RWPE2 (cell line): ENCODE measurements around the gene ABCC1.

Source experiments
- ATAC-seq: fragments of 200-7000 bp; cut with Tn5 transposase; 3 replicates; pipeline ENCODE4 v1.9.1; 2021; ENCODE audit warnings: low read depth
- DNase-seq: peaks from one replicate; pipeline ENCODE4 v3.0.0-alpha.2; 2020; ENCODE audit warnings: low spot score
- H3K27ac ChIP-seq: fragments of 450-650 bp; 2 replicates; pipeline ENCODE4 v1.5.1; 2017; ENCODE audit warnings: mild to moderate bottlenecking; ENCODE audit not compliant: poor library complexity, severe bottlenecking
- H3K27me3 ChIP-seq: fragments of 250-450 bp; sonication (Bioruptor Pico); 2 replicates; pipeline ENCODE4 v1.5.1; 2021; ENCODE audit warnings: mild to moderate bottlenecking, moderate library complexity; ENCODE audit not compliant: insufficient read depth, poor library complexity, severe bottlenecking
- H3K36me3 ChIP-seq: fragments of 250-450 bp; sonication (Bioruptor Pico); 2 replicates; pipeline ENCODE4 v1.5.1; 2020; ENCODE audit warnings: low read depth, mild to moderate bottlenecking, moderate library complexity
- H3K4me1 ChIP-seq: fragments of 250-450 bp; sonication (Bioruptor Pico); 2 replicates; pipeline ENCODE4 v1.5.1; 2021; ENCODE audit warnings: mild to moderate bottlenecking, moderate library complexity; ENCODE audit not compliant: insufficient read depth, poor library complexity, severe bottlenecking
- H3K4me3 ChIP-seq: fragments of 250-450 bp; sonication (Bioruptor Pico); 2 replicates; pipeline ENCODE4 v1.5.1; 2021; ENCODE audit warnings: mild to moderate bottlenecking, moderate library complexity; ENCODE audit not compliant: severe bottlenecking
- H3K9me3 ChIP-seq: fragments of 250-450 bp; sonication (Bioruptor Pico); 2 replicates; pipeline ENCODE4 v1.5.1; 2021; ENCODE audit warnings: mild to moderate bottlenecking, moderate library complexity; ENCODE audit not compliant: severe bottlenecking
- TF ChIP-seq, protein P1 (sequence below): fragments of 450-650 bp; IDR thresholded peaks from one replicate; pipeline ENCODE4 v1.5.1; 2017; ENCODE audit warnings: mild to moderate bottlenecking, moderate library complexity; ENCODE audit not compliant: poor library complexity, severe bottlenecking

ABCC1 gene

GRCh38 chr16:16022683-16023064, 73.3 kb downstream of the ABCC1 start:
- Histone ChIP-seq H3K36me3 (peaks cover 50% of the 10 kb centered on the region), H3K4me1 (peaks cover 27% of the 10 kb centered on the region), H3K27ac (peak overlapping the region; percentile 52), H3K9me3 (no peaks in the 10 kb centered on the region), H3K27me3 (no peaks in the 10 kb centered on the region), H3K4me3 (no peak overlapping the region)
- ATAC-seq = no peak
- TF ChIP-seq, protein P1, sequence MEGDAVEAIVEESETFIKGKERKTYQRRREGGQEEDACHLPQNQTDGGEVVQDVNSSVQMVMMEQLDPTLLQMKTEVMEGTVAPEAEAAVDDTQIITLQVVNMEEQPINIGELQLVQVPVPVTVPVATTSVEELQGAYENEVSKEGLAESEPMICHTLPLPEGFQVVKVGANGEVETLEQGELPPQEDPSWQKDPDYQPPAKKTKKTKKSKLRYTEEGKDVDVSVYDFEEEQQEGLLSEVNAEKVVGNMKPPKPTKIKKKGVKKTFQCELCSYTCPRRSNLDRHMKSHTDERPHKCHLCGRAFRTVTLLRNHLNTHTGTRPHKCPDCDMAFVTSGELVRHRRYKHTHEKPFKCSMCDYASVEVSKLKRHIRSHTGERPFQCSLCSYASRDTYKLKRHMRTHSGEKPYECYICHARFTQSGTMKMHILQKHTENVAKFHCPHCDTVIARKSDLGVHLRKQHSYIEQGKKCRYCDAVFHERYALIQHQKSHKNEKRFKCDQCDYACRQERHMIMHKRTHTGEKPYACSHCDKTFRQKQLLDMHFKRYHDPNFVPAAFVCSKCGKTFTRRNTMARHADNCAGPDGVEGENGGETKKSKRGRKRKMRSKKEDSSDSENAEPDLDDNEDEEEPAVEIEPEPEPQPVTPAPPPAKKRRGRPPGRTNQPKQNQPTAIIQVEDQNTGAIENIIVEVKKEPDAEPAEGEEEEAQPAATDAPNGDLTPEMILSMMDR = no peak
- DNase-seq = no peak

DNA sequence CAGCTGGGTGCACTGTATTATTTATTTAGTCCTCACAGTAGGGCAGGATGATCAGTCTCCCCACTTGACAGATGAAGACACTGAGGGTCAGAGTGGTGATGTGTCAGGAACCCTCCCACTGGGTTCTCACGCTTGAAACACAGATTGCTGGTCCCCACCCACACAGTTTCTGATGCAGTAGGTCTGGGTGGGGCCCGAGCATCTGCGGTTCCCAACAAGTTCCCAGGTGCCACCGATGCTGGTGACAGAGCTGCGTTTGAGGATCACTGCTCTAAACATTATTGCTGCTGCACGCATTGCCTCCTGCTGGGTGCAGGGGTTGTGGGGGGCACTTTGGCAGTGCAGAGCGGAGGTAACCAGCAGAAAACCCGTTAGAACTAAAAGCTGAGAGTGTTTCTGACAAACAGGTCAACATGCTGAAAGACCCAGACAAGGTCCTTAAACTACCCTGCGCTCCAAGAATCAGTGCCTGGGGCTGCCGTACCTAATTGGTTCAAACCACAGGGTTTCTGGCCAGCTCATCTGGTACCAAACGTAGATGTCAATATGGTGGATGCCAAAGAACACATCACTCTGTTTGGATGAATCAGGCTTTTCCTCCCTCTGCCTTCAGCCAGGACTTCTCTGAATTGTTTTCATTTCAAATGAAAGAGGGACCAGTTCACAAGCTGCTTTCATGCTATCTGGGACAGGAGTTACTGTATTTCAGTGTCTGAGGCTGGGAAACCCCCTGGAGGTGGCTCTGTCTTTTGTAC, 76.0 kb downstream of the ABCC1 start:
- TF ChIP-seq, protein P1 = no peak
- no peaks in the 10 kb centered on the region for H3K27me3 ChIP-seq
- peaks cover 15% of the 10 kb centered on the region for H3K4me1 ChIP-seq
- H3K36me3 ChIP-seq = peaks cover 41% of the 10 kb centered on the region
- no peaks in the 10 kb centered on the region for H3K9me3 ChIP-seq
- H3K27ac ChIP-seq = no peak overlapping the region
- DNase-seq = no peak
- H3K4me3 ChIP-seq = no peak overlapping the region
- no peak for ATAC-seq

- Histone ChIP-seq H3K27me3 (no peaks in the 10 kb centered on the region), H3K9me3 (no peaks in the 10 kb centered on the region), H3K4me3 (no peak overlapping the region), H3K36me3 (peaks cover 52% of the 10 kb centered on the region), H3K27ac (no peak overlapping the region), H3K4me1 (no peaks in the 10 kb centered on the region)
- TF ChIP-seq, protein P1 = no peak
- DNase-seq (no peak), ATAC-seq (no peak)
Measured at GRCh38 chr16:16027728-16028310, 78.4 kb downstream of the ABCC1 start.

GRCh38 chr16:16028311-16028999, 79.0 kb downstream of the ABCC1 start:
- H3K36me3 ChIP-seq = peaks cover 52% of the 10 kb centered on the region
- H3K9me3 ChIP-seq = no peaks in the 10 kb centered on the region
- no peak overlapping the region for H3K27ac ChIP-seq
- TF ChIP-seq, protein P1 = no peak
- H3K4me3 ChIP-seq = no peak overlapping the region
- DNase-seq (no peak), ATAC-seq (no peak)
- H3K4me1 ChIP-seq = no peaks in the 10 kb centered on the region
- H3K27me3 ChIP-seq = no peaks in the 10 kb centered on the region
